Endothelial cell (in vitro differentiated cells): ENCODE data around the gene IFITM2. TPM values are rescaled to one million over a fixed set of nuclear protein-coding genes. Genes with fewer than 3 reads are reported as not detected.
"Not testable (repeated sequence)": the region's sequence is repeated elsewhere in the genome, so short reads cannot be mapped to it uniquely, and the experiment has no call there.

Experiments
- DNase-seq: peaks from one replicate; pipeline ENCODE4 v3.0.0; 2021; ENCODE audit warnings: low spot score
- H3K27ac Mint-ChIP-seq: one replicate; pipeline ENCODE4 v1.8.0; 2021; ENCODE audit warnings: mixed read lengths, inconsistent platforms; ENCODE audit not compliant: unreplicated experiment
- H3K27me3 Mint-ChIP-seq: one replicate; pipeline ENCODE4 v1.8.0; 2021; ENCODE audit warnings: mild to moderate bottlenecking, moderate library complexity, mixed read lengths, inconsistent platforms; ENCODE audit not compliant: unreplicated experiment
- H3K36me3 Mint-ChIP-seq: one replicate; pipeline ENCODE4 v1.8.0; 2021; ENCODE audit warnings: mild to moderate bottlenecking, low read depth, mixed read lengths, inconsistent platforms; ENCODE audit not compliant: unreplicated experiment
- H3K4me1 Mint-ChIP-seq: one replicate; pipeline ENCODE4 v1.8.0; 2021; ENCODE audit warnings: mild to moderate bottlenecking, mixed read lengths, inconsistent platforms; ENCODE audit not compliant: unreplicated experiment
- H3K4me3 Mint-ChIP-seq: one replicate; pipeline ENCODE4 v1.8.0; 2021; ENCODE audit warnings: mild to moderate bottlenecking, mixed read lengths, inconsistent platforms; ENCODE audit not compliant: unreplicated experiment
- H3K9me3 Mint-ChIP-seq: one replicate; pipeline ENCODE4 v1.8.0; 2021; ENCODE audit warnings: mixed read lengths, inconsistent platforms; ENCODE audit not compliant: unreplicated experiment
- CTCF ChIP-seq: fragments of 200-600 bp; sonication (generic); IDR thresholded peaks from one replicate; pipeline ENCODE4 v1.5.0; 2021; ENCODE audit warnings: antibody characterized with exemption; ENCODE audit not compliant: unreplicated experiment
- total RNA-seq: library from RNA; stranded (reverse); fragmentation: NEBNext Ultra II Directional; extraction: Animal tissue kit (Norgen Biotek cat#: 25700); gene quantifications from one replicate; pipeline ENCODE4 v1.2.1, GENCODE V29; 2021; ENCODE audit not compliant: unreplicated experiment

IFITM2 gene
- total RNA-seq, 1 donor from 2014 or later = 205 TPM

- no peak for TF ChIP-seq CTCF
- peaks cover 7% of the 10 kb centered on the region for H3K36me3 Mint-ChIP-seq
- no peak overlapping the region for H3K4me3 Mint-ChIP-seq
- peaks cover 10% of the 10 kb centered on the region for H3K27me3 Mint-ChIP-seq
- peaks cover 43% of the 10 kb centered on the region for H3K4me1 Mint-ChIP-seq
- no peaks in the 10 kb centered on the region for H3K9me3 Mint-ChIP-seq
- no peak for DNase-seq
- H3K27ac Mint-ChIP-seq = no peak overlapping the region
These were observed 7.9 kb downstream of the IFITM2 start for GRCh38 chr11:315516-315994.

- peaks cover 11% of the 10 kb centered on the region for H3K27me3 Mint-ChIP-seq
- H3K27ac Mint-ChIP-seq = peak overlapping the region; percentile 57
- H3K9me3 Mint-ChIP-seq = no peaks in the 10 kb centered on the region
- TF ChIP-seq CTCF = no peak
- peaks cover 47% of the 10 kb centered on the region for H3K4me1 Mint-ChIP-seq
- DNase-seq = no peak
- peak overlapping the region; percentile 62 for H3K4me3 Mint-ChIP-seq
- peaks cover 7% of the 10 kb centered on the region for H3K36me3 Mint-ChIP-seq
These were observed 8.6 kb downstream of the IFITM2 start for GRCh38 chr11:316031-316701.

DNA sequence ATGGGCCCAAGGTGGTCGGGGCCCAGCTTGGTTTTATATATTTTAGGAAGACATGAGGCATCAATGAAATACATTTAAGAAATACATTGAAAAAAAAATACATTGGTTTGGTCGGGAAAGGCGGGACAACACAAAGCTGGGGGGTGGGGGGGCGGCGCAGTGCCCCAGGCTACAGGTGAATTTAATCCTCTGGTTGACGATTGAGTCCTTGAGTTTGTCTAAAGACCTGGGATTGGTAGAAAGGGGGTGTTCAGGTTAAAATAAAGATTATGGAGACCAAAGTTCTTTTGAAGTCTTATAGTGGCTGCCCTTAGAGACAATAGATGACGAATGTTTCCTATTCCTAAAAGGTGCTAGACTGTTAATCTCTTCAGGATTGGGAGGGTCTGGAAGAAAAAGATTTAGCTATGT is 9.3 kb downstream of the IFITM2 start:
- no peak for DNase-seq
- Mint-ChIP-seq H3K27me3 (peaks cover 11% of the 10 kb centered on the region), H3K27ac (peak overlapping the region; percentile 57), H3K36me3 (peaks cover 7% of the 10 kb centered on the region), H3K9me3 (no peaks in the 10 kb centered on the region), H3K4me3 (peak overlapping the region; percentile 62), H3K4me1 (peaks cover 44% of the 10 kb centered on the region)
- TF ChIP-seq CTCF = no peak

- H3K27me3 Mint-ChIP-seq = peaks cover 11% of the 10 kb centered on the region
- peaks cover 43% of the 10 kb centered on the region for H3K4me1 Mint-ChIP-seq
- DNase-seq, H3K9me3 Mint-ChIP-seq, H3K36me3 Mint-ChIP-seq: not testable (repeated sequence)
- H3K4me3 Mint-ChIP-seq = peak overlapping the region; percentile 70
- H3K27ac Mint-ChIP-seq = peak overlapping the region; percentile 64
These were observed 10.2 kb downstream of the IFITM2 start for GRCh38 chr11:317668-318404.

- H3K27ac Mint-ChIP-seq, DNase-seq, H3K36me3 Mint-ChIP-seq, H3K9me3 Mint-ChIP-seq, H3K4me3 Mint-ChIP-seq: not testable (repeated sequence)
- H3K27me3 Mint-ChIP-seq = peaks cover 11% of the 10 kb centered on the region
- H3K4me1 Mint-ChIP-seq = peaks cover 36% of the 10 kb centered on the region
These were observed 10.9 kb downstream of the IFITM2 start for GRCh38 chr11:318405-319120.

DNA sequence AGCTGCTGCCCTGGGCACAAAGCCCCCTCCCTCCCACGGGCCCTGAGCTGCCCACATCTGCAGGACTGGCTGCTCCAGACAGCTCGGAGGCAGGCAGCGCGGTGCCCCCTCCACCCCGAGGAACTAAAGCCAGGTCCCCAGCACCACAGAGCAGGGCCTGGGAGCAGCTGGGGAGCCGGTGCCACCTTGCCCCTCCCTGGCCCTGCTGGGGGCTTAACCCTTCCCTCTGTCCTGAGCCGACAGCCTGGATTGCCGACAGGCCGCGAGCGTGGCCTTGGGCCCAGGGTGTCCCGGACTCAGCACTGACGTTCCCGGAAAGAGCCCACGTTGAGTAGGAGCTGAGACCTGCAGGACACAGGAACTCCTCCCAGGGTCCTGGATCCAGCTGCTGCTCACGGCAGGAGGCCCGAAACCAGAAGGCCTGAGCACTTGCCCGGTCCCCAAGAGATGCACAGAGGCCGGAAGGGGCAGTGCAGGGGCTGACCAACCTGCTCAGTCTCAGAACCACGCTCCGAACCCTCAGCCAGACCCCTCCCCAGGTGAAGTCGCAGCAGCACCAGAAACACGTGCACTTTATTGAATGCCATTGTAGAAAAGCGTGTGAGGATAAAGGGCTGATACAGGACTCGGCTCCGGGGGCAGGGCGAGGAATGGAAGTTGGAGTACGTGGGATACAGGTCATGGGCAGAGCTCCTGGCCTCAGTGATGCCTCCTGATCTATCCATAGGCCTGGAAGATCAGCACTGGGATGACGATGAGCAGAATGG is 11.7 kb downstream of the IFITM2 start:
- not testable (repeated sequence) for H3K27me3 Mint-ChIP-seq, DNase-seq, H3K9me3 Mint-ChIP-seq, H3K36me3 Mint-ChIP-seq
- Mint-ChIP-seq H3K4me1 (peaks cover 33% of the 10 kb centered on the region), H3K27ac (peak overlapping the region; percentile 77), H3K4me3 (peak overlapping the region; percentile 98)

DNA sequence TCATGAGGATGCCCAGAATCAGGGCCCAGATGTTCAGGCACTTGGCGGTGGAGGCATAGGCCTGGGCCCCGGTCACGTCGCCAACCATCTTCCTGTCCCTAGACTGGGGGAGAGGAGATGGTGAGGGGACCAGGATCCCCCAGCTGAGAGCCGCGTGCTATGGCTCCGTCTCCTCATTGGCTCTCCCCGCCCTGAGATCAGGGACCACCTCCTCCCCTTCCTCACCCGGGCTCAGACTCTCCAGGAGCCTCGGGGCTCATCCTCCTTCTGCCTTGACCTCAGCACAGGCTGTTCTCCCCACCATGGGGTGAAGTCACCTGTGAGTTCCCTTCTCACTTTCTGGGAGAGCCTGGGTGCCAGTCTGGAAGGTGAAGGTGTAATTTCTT is 12.3 kb downstream of the IFITM2 start:
- Mint-ChIP-seq H3K4me3 (peak overlapping the region; percentile 98), H3K27ac (peak overlapping the region; percentile 97), H3K4me1 (peaks cover 37% of the 10 kb centered on the region)
- H3K9me3 Mint-ChIP-seq, H3K36me3 Mint-ChIP-seq, DNase-seq, H3K27me3 Mint-ChIP-seq: not testable (repeated sequence)
